IMR-90 (cell line): ENCODE measurements around the gene FOXA2. TPM values are rescaled to one million over a fixed set of nuclear protein-coding genes. Genes with fewer than 3 reads are reported as not detected.

Experiments used
- ATAC-seq: fragments of 200-7000 bp; cut with Tn5 transposase; 2 replicates; pipeline ENCODE4 v1.9.1; 2020; ENCODE audit warnings: low read depth, mild to moderate bottlenecking, moderate library complexity
- BruUV-seq: library from RNA; stranded (reverse); fragments of 400-500 nt; replicated peaks from 2 replicates; lab custom pipeline; 2021; lab: Mats Ljungman, UMichigan
- CTCF ChIA-PET: fragments of 300-600 bp; formaldehyde crosslinking; extraction: SDS; loops from one replicate; lab custom pipeline; 2021; ENCODE audit warnings: antibody characterized with exemption; lab: Yijun Ruan, JAX
- POLR2A ChIA-PET: fragments of 300-600 bp; sonication (Branson Sonifier 250); formaldehyde crosslinking; loops from one replicate; lab custom pipeline; 2022; ENCODE audit warnings: antibody characterized with exemption; ENCODE audit not compliant: unreplicated experiment; lab: Charles Lee
- DNase-seq: peaks from one replicate; pipeline ENCODE4 v3.0.0; 2013
- H2AFZ ChIP-seq: replicated peaks from 2 replicates; pipeline ENCODE3; 2013; ENCODE audit warnings: low read length, mild to moderate bottlenecking; ENCODE audit not compliant: poor library complexity
- H2AK5ac ChIP-seq: 2 replicates; pipeline ENCODE4 v1.6.1; 2013; ENCODE audit warnings: low read depth, low read length, inconsistent platforms
- H2AK9ac ChIP-seq: replicated peaks from 2 replicates; pipeline ENCODE3; 2013; ENCODE audit warnings: mild to moderate bottlenecking, low read depth, low read length, moderate library complexity; ENCODE audit not compliant: poor library complexity
- H2BK120ac ChIP-seq: 2 replicates; pipeline ENCODE4 v1.6.1; 2013; ENCODE audit warnings: low read depth, low read length, inconsistent platforms
- H2BK15ac ChIP-seq: 3 replicates; pipeline ENCODE4 v1.6.1; 2013; ENCODE audit warnings: low read depth, low read length, inconsistent platforms
- H2BK20ac ChIP-seq: 2 replicates; pipeline ENCODE4 v1.6.1; 2013; ENCODE audit warnings: low read depth, mild to moderate bottlenecking, inconsistent platforms, low read length, moderate library complexity
- H2BK5ac ChIP-seq: 2 replicates; pipeline ENCODE4 v1.6.1; 2013; ENCODE audit warnings: mild to moderate bottlenecking, low read depth, low read length, inconsistent platforms; ENCODE audit not compliant: poor library complexity, severe bottlenecking
- H3K14ac ChIP-seq: replicated peaks from 2 replicates; pipeline ENCODE4 v1.6.1; 2013; ENCODE audit warnings: low read depth, low read length, inconsistent platforms
- H3K18ac ChIP-seq: 2 replicates; pipeline ENCODE4 v1.6.1; 2013; ENCODE audit warnings: low read depth, low read length, control low read depth
- H3K23ac ChIP-seq: 2 replicates; pipeline ENCODE4 v1.6.1; 2013; ENCODE audit warnings: low read depth, low read length, inconsistent platforms
- H3K27ac ChIP-seq: 2 replicates; pipeline ENCODE4 v1.5.1; 2013; ENCODE audit warnings: mild to moderate bottlenecking, control low read depth, low read length; ENCODE audit not compliant: insufficient read depth
- H3K27me3 ChIP-seq: 2 replicates; pipeline ENCODE4 v1.6.1; 2013; ENCODE audit warnings: low read length; ENCODE audit not compliant: control insufficient read depth, insufficient read depth
- H3K36me3 ChIP-seq: 2 replicates; pipeline ENCODE4 v1.6.1; 2013; ENCODE audit warnings: low read length, mixed read lengths; ENCODE audit not compliant: control insufficient read depth, insufficient read depth
- H3K4ac ChIP-seq: 2 replicates; pipeline ENCODE4 v1.6.1; 2013; ENCODE audit warnings: low read depth, low read length, inconsistent platforms
- H3K4me1 ChIP-seq: 2 replicates; pipeline ENCODE4 v1.6.1; 2013; ENCODE audit warnings: low read length, mixed read lengths; ENCODE audit not compliant: control insufficient read depth, insufficient read depth
- H3K4me2 ChIP-seq: 2 replicates; pipeline ENCODE4 v1.6.1; 2013; ENCODE audit warnings: low read depth, mild to moderate bottlenecking, control low read depth, low read length, moderate library complexity
- H3K4me3 ChIP-seq: 2 replicates; pipeline ENCODE4 v1.5.1; 2013; ENCODE audit warnings: low read depth, mild to moderate bottlenecking, control low read depth, low read length, moderate library complexity; ENCODE audit not compliant: insufficient read depth
- H3K56ac ChIP-seq: 2 replicates; pipeline ENCODE4 v1.6.1; 2013; ENCODE audit warnings: low read length, inconsistent platforms; ENCODE audit not compliant: insufficient read depth; ENCODE audit errors: extremely low read depth
- H3K79me1 ChIP-seq, 2 experiments: 2 replicates each; pipeline ENCODE4 v1.6.1; 2013; ENCODE audit warnings: low read length in 2 of 2, inconsistent platforms in 1 of 2, low read depth in 1 of 2
- H3K9ac ChIP-seq: 2 replicates; pipeline ENCODE4 v1.6.1; 2013; ENCODE audit warnings: low read depth, low read length, control low read depth
- H3K9me1 ChIP-seq: 2 replicates; pipeline ENCODE4 v1.6.1; 2013; ENCODE audit warnings: low read length, inconsistent platforms; ENCODE audit not compliant: insufficient read depth
- H3K9me3 ChIP-seq: 2 replicates; pipeline ENCODE4 v1.6.1; 2013; ENCODE audit warnings: low read length; ENCODE audit not compliant: control insufficient read depth, insufficient read depth
- H4K20me1 ChIP-seq: 2 replicates; pipeline ENCODE4 v1.6.1; 2013; ENCODE audit warnings: low read length, inconsistent platforms; ENCODE audit not compliant: insufficient read depth
- H4K5ac ChIP-seq: 2 replicates; pipeline ENCODE4 v1.6.1; 2013; ENCODE audit warnings: mild to moderate bottlenecking, low read depth, low read length, control low read depth
- H4K8ac ChIP-seq, 2 experiments: 2 replicates each; pipeline ENCODE4 v1.6.1; 2013; ENCODE audit warnings: low read depth in 2 of 2, low read length in 2 of 2, control low read depth in 1 of 2, inconsistent platforms in 1 of 2
- H4K91ac ChIP-seq: 2 replicates; pipeline ENCODE4 v1.6.1; 2013; ENCODE audit warnings: low read depth, low read length, inconsistent platforms; ENCODE audit not compliant: insufficient read depth
- BHLHE40 ChIP-seq: fragments of 150-350 bp; IDR thresholded peaks from 2 replicates; pipeline ENCODE4 v1.6.1; 2016; ENCODE audit warnings: mild to moderate bottlenecking, low read depth, low read length
- CEBPB ChIP-seq: IDR thresholded peaks from 2 replicates; pipeline ENCODE4 v1.6.1; 2012; ENCODE audit warnings: low read depth, low read length, improper control_type of control experiment
- CHD1 ChIP-seq: IDR thresholded peaks from 2 replicates; pipeline ENCODE4 v1.6.1; 2012; ENCODE audit warnings: low read depth, low read length, improper control_type of control experiment
- CTCF ChIP-seq: conservative IDR thresholded peaks from 2 replicates; pipeline ENCODE4 v1.5.1; 2012; ENCODE audit warnings: mild to moderate bottlenecking, low read depth, low read length, improper control_type of control experiment
- ELK1 ChIP-seq: fragments of 150-350 bp; IDR thresholded peaks from 2 replicates; pipeline ENCODE4 v1.6.1; 2016; ENCODE audit warnings: low read depth, mild to moderate bottlenecking, low read length, moderate library complexity, borderline replicate concordance
- FOS ChIP-seq: fragments of 150-350 bp; IDR thresholded peaks from 2 replicates; pipeline ENCODE4 v1.6.1; 2016; ENCODE audit warnings: low read depth, low read length
- MAFK ChIP-seq: IDR thresholded peaks from 2 replicates; pipeline ENCODE4 v1.6.1; 2012; ENCODE audit warnings: low read depth, low read length, improper control_type of control experiment
- MAZ ChIP-seq: IDR thresholded peaks from 2 replicates; pipeline ENCODE4 v1.6.1; 2012; ENCODE audit warnings: low read depth, mild to moderate bottlenecking, low read length, improper control_type of control experiment, moderate library complexity, borderline replicate concordance
- MXI1 ChIP-seq: IDR thresholded peaks from 2 replicates; pipeline ENCODE4 v1.6.1; 2012; ENCODE audit warnings: low read depth, mild to moderate bottlenecking, low read length, moderate library complexity, borderline replicate concordance
- NFE2L2 ChIP-seq: fragments of 150-350 bp; IDR thresholded peaks from 2 replicates; pipeline ENCODE4 v1.6.1; 2016; ENCODE audit warnings: low read depth, mild to moderate bottlenecking, low read length
- POLR2A ChIP-seq: IDR thresholded peaks from 2 replicates; pipeline ENCODE4 v1.6.1; 2012; ENCODE audit warnings: mild to moderate bottlenecking, low read depth, low read length
- RAD21 ChIP-seq: IDR thresholded peaks from 2 replicates; pipeline ENCODE4 v1.6.1; 2012; ENCODE audit warnings: low read length, improper control_type of control experiment
- RCOR1 ChIP-seq: IDR thresholded peaks from 2 replicates; pipeline ENCODE4 v1.6.1; 2012; ENCODE audit warnings: mild to moderate bottlenecking, low read length, improper control_type of control experiment; ENCODE audit not compliant: insufficient replicate concordance
- RFX5 ChIP-seq: IDR thresholded peaks from 2 replicates; pipeline ENCODE4 v1.8.0; 2012; ENCODE audit warnings: low read depth, mild to moderate bottlenecking, low read length, moderate library complexity
- SMC3 ChIP-seq: fragments of 150-350 bp; IDR thresholded peaks from 2 replicates; pipeline ENCODE4 v1.6.1; 2016; ENCODE audit warnings: low read depth, mild to moderate bottlenecking, antibody characterized with exemption, low read length, moderate library complexity
- USF2 ChIP-seq: fragments of 150-350 bp; IDR thresholded peaks from 2 replicates; pipeline ENCODE4 v1.6.1; 2017; ENCODE audit warnings: mild to moderate bottlenecking, antibody characterized with exemption, low read length, low read depth
- WGBS, 2 experiments: methylation state at CpG; one replicate each; pipeline versions ENCODE4 v1.1.5 to v1.1.7; 2013; ENCODE audit warnings: missing lambda C conversion rate in 2 of 2; ENCODE audit not compliant: insufficient read length in 1 of 2; ENCODE audit errors: extremely low coverage in 2 of 2; 5-methylcytosine and 5-hydroxymethylcytosine counted together
- dilution Hi-C: fragments of 300-500 bp; cut with HindIII; formaldehyde crosslinking; loops from one replicate; pipeline ENCODE4 v1.14.3; 2018; ENCODE audit warnings: low sequenced_read_pairs; ENCODE audit not compliant: unreplicated experiment
- in situ Hi-C: fragments of 300-500 bp; cut with MboI; formaldehyde crosslinking; loops from 3 replicates; pipeline ENCODE4 v1.14.3; 2019; ENCODE audit warnings: low sequenced_read_pairs, inconsistent platforms, mixed read lengths
- intact Hi-C: fragments of 100-400 bp; cut with micrococcal nuclease; formaldehyde crosslinking; loops from 2 replicates; pipeline ENCODE4 v1.10.0; 2022
- polyA plus RNA-seq, 3 experiments: library from polyadenylated mRNA; depleted of rRNA; stranded (reverse); fragments of >200 nt; gene quantifications; 2 replicates each; pipeline ENCODE4 v1.2.3, GENCODE V29; 2012; ENCODE audit warnings: low replicate concordance in 1 of 3
- total RNA-seq: library from RNA; depleted of rRNA; stranded (reverse); fragments of >200 nt; gene quantifications from 2 replicates; pipeline ENCODE4 v1.2.3, GENCODE V29; 2012

The FOXA2 gene
- total and polyA plus RNA-seq, 2 of the 4 experiments (the other 2 are of a cell fraction): not detected

- ATAC-seq (no peak), DNase-seq (no peak)
- no peaks in the 10 kb centered on the region for H3K4me1 ChIP-seq
- no peak overlapping the region for H4K8ac ChIP-seq
- no peak overlapping the region for H2BK120ac ChIP-seq
- POLR2A ChIA-PET: no interaction called here
- no peaks in the 10 kb centered on the region for H3K79me1 ChIP-seq
- no peak overlapping the region for H3K4me2 ChIP-seq
- no peak overlapping the region for H4K91ac ChIP-seq
- TF ChIP-seq ELK1 (no peak), BHLHE40 (no peak), POLR2A (no peak), USF2 (no peak), CTCF (no peak), NFE2L2 (no peak), SMC3 (no peak), RCOR1 (no peak), RFX5 (no peak), FOS (no peak), MXI1 (no peak), MAFK (no peak), CEBPB (no peak), CHD1 (no peak), MAZ (no peak), RAD21 (no peak)
- no peak overlapping the region for H3K4me3 ChIP-seq
- H3K9me3 ChIP-seq: no peaks in the 10 kb centered on the region
- H4K5ac ChIP-seq: no peak overlapping the region
- CTCF ChIA-PET: no interaction called here
- no peak overlapping the region for H3K18ac ChIP-seq
- no peaks in the 10 kb centered on the region for H4K20me1 ChIP-seq
- H3K23ac ChIP-seq: no peak overlapping the region
- H2BK20ac ChIP-seq: no peak overlapping the region
- H2AK5ac ChIP-seq: no peak overlapping the region
- H2BK5ac ChIP-seq: no peak overlapping the region
- intact Hi-C loops: no loop called here
- H3K9me1 ChIP-seq: no peaks in the 10 kb centered on the region
- no peak overlapping the region for H2AFZ ChIP-seq
- in situ Hi-C loops: no loop called here
- no peak overlapping the region for H3K56ac ChIP-seq
- no peak overlapping the region for H2BK15ac ChIP-seq
- no peaks in the 10 kb centered on the region; the same call in 1 of the 2 replicates for H3K27me3 ChIP-seq
- no peak overlapping the region for H2AK9ac ChIP-seq
- no peaks in the 10 kb centered on the region for H3K36me3 ChIP-seq
- H3K14ac ChIP-seq: no peak overlapping the region
- H3K9ac ChIP-seq: no peak overlapping the region
- BruUV-seq: no TSS peak
- dilution Hi-C loops: no loop called here
- WGBS, 2 experiments: no CpG with 5 or more reads among the region's 2 CpGs
- H3K27ac ChIP-seq: no peak overlapping the region
- H3K4ac ChIP-seq: no peak overlapping the region
Measured at GRCh38 chr20:22629927-22630326, 45.6 kb upstream of the FOXA2 start.
